MCF 10A (cell line): ENCODE results near the gene ZSCAN12. TPM values are rescaled to one million over a fixed set of nuclear protein-coding genes. Genes with fewer than 3 reads are reported as not detected.
A peak's percentile ranks its signal among the peaks of the same experiment; 100 is the strongest.

Experiments
- BruUV-seq: library from RNA; stranded (reverse); fragments of 400-500 nt; replicated peaks from 2 replicates; lab custom pipeline; 2021; lab: Mats Ljungman, UMichigan
- CTCF ChIA-PET: fragments of 300-600 bp; sonication (Branson Sonifier 250); formaldehyde crosslinking; extraction: SDS; loops from one replicate; lab custom pipeline; 2021; ENCODE audit warnings: antibody characterized with exemption, inconsistent platforms; lab: Yijun Ruan, JAX
- POLR2A ChIA-PET: fragments of 300-600, 350-650 bp; sonication (Branson Sonifier 250); formaldehyde crosslinking; extraction: SDS; loops from one replicate; lab custom pipeline; 2020; ENCODE audit warnings: antibody characterized with exemption, inconsistent platforms; lab: Yijun Ruan, JAX
- DNase-seq: peaks from one replicate; pipeline ENCODE4 v3.0.0-alpha.2; 2018; ENCODE audit not compliant: unreplicated experiment
- H3K27ac Mint-ChIP-seq: one replicate; pipeline ENCODE4 v1.8.0; 2022; ENCODE audit warnings: mild to moderate bottlenecking, low read depth, mixed read lengths; ENCODE audit not compliant: unreplicated experiment
- H3K27me3 Mint-ChIP-seq: one replicate; pipeline ENCODE4 v1.8.0; 2022; ENCODE audit warnings: mixed read lengths; ENCODE audit not compliant: insufficient read depth, unreplicated experiment
- H3K36me3 Mint-ChIP-seq: one replicate; pipeline ENCODE4 v1.8.0; 2022; ENCODE audit warnings: mild to moderate bottlenecking, moderate library complexity, mixed read lengths; ENCODE audit not compliant: insufficient read depth, unreplicated experiment
- H3K4me1 Mint-ChIP-seq: one replicate; pipeline ENCODE4 v1.8.0; 2022; ENCODE audit warnings: mixed read lengths; ENCODE audit not compliant: insufficient read depth, unreplicated experiment
- H3K4me3 Mint-ChIP-seq: one replicate; pipeline ENCODE4 v1.8.0; 2022; ENCODE audit warnings: mild to moderate bottlenecking, moderate library complexity, mixed read lengths; ENCODE audit not compliant: unreplicated experiment
- H3K9me3 Mint-ChIP-seq: one replicate; pipeline ENCODE4 v1.8.0; 2022; ENCODE audit warnings: mixed read lengths; ENCODE audit not compliant: unreplicated experiment
- intact Hi-C: fragments of 100-400 bp; cut with micrococcal nuclease; formaldehyde crosslinking; loops from 2 replicates; pipeline ENCODE4 v1.14.1; 2022
- total RNA-seq: library from RNA; stranded (reverse); gene quantifications from 2 replicates; pipeline ENCODE4 v1.2.3, GENCODE V29; 2022
- TF ChIP-seq, protein P1 (sequence below): fragments of 200-600 bp; IDR thresholded peaks from one replicate; pipeline ENCODE4 v1.8.0; 2022; ENCODE audit warnings: antibody characterized with exemption, mild to moderate bottlenecking; ENCODE audit not compliant: unreplicated experiment

Gene ZSCAN12
- total RNA-seq, 1 experiment from 2014 or later = 4.4 TPM

DNA sequence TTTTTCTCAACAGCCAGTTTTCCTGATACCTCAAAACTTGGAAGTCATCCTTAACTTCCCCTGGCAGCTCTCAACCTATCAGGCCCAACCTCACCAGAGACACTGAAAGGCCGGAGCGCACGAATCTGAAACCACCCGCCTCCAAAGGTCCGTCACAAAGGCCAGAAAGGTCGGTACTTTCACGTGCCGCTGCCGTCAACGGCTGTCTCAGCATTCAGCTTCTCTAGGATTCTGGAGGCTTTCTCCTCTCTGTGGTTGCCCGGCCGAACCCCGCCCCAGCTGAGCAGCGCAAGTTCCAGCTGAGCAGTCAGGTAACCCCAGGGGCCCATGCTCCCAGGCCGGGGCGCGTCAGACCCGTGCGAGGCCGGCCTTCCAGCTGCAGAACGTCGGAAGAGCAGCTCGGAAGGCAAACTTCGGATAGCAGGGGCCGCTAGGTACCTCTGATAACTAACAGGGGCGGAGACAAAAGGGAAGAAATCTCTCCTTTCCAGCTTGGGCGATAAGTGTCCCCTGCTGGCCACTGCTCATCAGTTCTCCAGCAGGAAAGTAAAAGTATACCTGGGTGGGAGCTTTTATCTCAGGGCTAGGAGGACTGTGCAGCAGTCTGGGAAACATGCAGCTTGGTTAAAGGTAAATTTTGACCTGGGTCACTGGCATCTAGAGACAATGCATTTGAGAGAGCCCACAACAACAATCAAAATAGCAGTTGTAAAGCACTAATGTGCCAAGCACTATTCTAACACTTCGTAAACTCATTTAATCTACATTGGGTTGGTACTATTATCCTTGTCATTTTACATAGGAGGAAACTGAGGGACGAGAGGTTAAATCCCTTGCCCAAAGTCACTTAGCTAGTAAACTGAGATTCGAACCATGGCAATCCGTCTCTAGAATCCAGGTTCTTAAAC, 16.1 kb downstream of the ZSCAN12 start:
- Mint-ChIP-seq H3K36me3 (peaks cover 39% of the 10 kb centered on the region), H3K27ac (peak overlapping the region; percentile 96), H3K9me3 (peaks cover 14% of the 10 kb centered on the region), H3K27me3 (no peaks in the 10 kb centered on the region), H3K4me1 (peaks cover 14% of the 10 kb centered on the region), H3K4me3 (peak overlapping the region; percentile 82)
- peak; percentile 80 for DNase-seq
- POLR2A ChIA-PET = interaction anchor here (0.5 to 4.7 kb wide), 32 partner anchors 9 to 620 kb away, joined by 3 to 48 read pairs (median 5); partner anchors contain the start of genes PGBD1, TRIM27, ZKSCAN3 and ZKSCAN4
- intact Hi-C loops = loop anchor here (1.0 kb wide), 2 partner anchors 158 to 247 kb away; partner anchors contain the start of gene ZSCAN9
- TF ChIP-seq, protein P1, sequence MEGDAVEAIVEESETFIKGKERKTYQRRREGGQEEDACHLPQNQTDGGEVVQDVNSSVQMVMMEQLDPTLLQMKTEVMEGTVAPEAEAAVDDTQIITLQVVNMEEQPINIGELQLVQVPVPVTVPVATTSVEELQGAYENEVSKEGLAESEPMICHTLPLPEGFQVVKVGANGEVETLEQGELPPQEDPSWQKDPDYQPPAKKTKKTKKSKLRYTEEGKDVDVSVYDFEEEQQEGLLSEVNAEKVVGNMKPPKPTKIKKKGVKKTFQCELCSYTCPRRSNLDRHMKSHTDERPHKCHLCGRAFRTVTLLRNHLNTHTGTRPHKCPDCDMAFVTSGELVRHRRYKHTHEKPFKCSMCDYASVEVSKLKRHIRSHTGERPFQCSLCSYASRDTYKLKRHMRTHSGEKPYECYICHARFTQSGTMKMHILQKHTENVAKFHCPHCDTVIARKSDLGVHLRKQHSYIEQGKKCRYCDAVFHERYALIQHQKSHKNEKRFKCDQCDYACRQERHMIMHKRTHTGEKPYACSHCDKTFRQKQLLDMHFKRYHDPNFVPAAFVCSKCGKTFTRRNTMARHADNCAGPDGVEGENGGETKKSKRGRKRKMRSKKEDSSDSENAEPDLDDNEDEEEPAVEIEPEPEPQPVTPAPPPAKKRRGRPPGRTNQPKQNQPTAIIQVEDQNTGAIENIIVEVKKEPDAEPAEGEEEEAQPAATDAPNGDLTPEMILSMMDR = peak; percentile 48
- BruUV-seq = no TSS peak
- CTCF ChIA-PET = interaction anchor here (0.6 to 4.9 kb wide), 13 partner anchors 12 to 495 kb away, joined by 3 to 35 read pairs (median 4); partner anchors contain the start of gene ZKSCAN3

DNA sequence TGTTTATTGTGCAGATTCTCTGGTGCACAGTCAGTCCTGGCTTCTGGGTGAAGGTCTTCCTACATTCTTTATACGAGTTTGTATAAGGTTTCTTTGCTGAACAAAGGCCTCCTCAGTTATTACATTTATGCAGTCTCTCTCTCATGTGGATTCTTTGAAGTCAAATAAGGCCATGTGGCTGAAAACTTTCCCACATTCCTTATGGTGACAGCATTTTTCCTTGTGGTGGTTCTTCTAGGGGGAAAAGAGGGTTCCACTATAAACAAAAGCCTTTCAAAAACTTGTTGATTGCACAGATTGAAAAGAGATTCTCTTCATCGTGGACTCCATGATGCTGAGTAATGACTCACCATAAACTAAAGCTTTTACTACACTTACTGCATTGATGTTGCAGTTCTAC, 19.2 kb downstream of the ZSCAN12 start:
- Mint-ChIP-seq H3K27ac (no peak overlapping the region), H3K9me3 (peaks cover 14% of the 10 kb centered on the region), H3K27me3 (no peaks in the 10 kb centered on the region), H3K4me1 (peaks cover 14% of the 10 kb centered on the region), H3K36me3 (peaks cover 30% of the 10 kb centered on the region), H3K4me3 (no peak overlapping the region)
- no TSS peak for BruUV-seq
- ChIA-PET CTCF (interaction anchor here (0.6 to 4.5 kb wide), 2 partner anchors 13 to 23 kb away, joined by 4 to 35 read pairs; no protein-coding TSS in a partner anchor), POLR2A (interaction anchor here (0.6 to 4.7 kb wide), 4 partner anchors 9 to 32 kb away, joined by 3 to 48 read pairs (median 11); no protein-coding TSS in a partner anchor)
- DNase-seq = no peak
- intact Hi-C loops = no loop called here
- TF ChIP-seq, protein P1 = no peak

DNA sequence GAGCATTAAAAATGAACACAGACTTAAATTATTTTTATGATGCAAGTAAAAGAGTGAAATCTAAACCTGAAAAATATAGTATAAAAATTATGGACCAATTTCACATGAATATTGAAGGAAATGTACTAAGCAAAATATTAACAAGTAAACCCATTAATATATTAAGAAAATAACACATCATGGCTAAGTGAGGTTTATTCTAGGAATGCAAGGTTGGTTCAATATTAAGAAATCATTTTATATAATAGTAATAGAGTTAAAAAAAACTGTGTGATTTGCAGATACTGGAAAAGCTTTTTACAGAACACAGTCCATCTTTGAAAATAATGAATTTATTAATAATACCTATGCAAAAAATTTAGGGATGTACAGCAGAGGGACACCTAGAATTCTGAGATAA, 20.9 kb downstream of the ZSCAN12 start:
- Mint-ChIP-seq H3K36me3 (peaks cover 30% of the 10 kb centered on the region), H3K27ac (no peak overlapping the region), H3K4me1 (peaks cover 14% of the 10 kb centered on the region), H3K27me3 (no peaks in the 10 kb centered on the region), H3K9me3 (peaks cover 14% of the 10 kb centered on the region), H3K4me3 (no peak overlapping the region)
- TF ChIP-seq, protein P1 = no peak
- no peak for DNase-seq
- intact Hi-C loops = no loop called here
- BruUV-seq = no TSS peak
- ChIA-PET CTCF (interaction anchor here (1.4 kb wide), 1 partner anchor 23 kb away, joined by 4 read pairs; no protein-coding TSS in a partner anchor), POLR2A (interaction anchor here (0.6 to 1.6 kb wide), 2 partner anchors 23 to 1323 kb away, joined by 3 to 5 read pairs; no protein-coding TSS in a partner anchor)

DNA sequence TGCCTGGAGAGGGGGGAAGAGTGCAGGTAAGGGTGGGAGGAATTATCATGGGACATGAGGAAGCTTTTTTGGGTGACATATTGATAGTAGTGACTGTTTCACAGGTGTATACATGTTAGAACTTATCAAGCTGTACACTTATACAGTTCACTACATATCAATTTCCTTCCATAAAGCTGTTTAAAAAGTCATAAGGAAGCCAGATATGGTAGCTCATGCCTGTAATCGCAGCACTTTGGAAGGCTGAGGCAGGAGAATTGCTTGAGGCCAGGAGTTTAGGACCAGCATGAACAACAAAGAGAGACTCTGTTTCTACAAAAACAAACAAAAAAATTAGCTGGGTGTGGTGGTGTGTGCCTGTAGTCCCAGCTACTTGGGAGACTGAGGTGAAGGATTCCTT, 21.7 kb downstream of the ZSCAN12 start:
- H3K9me3 Mint-ChIP-seq = peaks cover 14% of the 10 kb centered on the region
- intact Hi-C loops = no loop called here
- H3K27ac Mint-ChIP-seq = no peak overlapping the region
- ChIA-PET POLR2A (interaction anchor here (1.6 kb wide), 1 partner anchor 22 kb away, joined by 5 read pairs; no protein-coding TSS in a partner anchor), CTCF (interaction anchor here (1.1 to 1.5 kb wide), 2 partner anchors 16 to 21 kb away, joined by 3 to 5 read pairs; no protein-coding TSS in a partner anchor)
- peaks cover 24% of the 10 kb centered on the region for H3K36me3 Mint-ChIP-seq
- BruUV-seq = no TSS peak
- DNase-seq = no peak
- H3K4me1 Mint-ChIP-seq = peaks cover 9% of the 10 kb centered on the region
- no peaks in the 10 kb centered on the region for H3K27me3 Mint-ChIP-seq
- H3K4me3 Mint-ChIP-seq = no peak overlapping the region
- TF ChIP-seq, protein P1 = no peak
